GM23338 (cell line): ENCODE data around the gene DRD4.

Experiments
- CREB1 ChIP-seq: fragments of 250-450 bp; sonication (Bioruptor Pico); IDR thresholded peaks from 2 replicates; pipeline ENCODE4 v1.5.0; 2020; ENCODE audit warnings: low read depth, mild to moderate bottlenecking, moderate library complexity
- EZH2 ChIP-seq: fragments of 200-600 bp; sonication (generic); IDR thresholded peaks from one replicate; pipeline ENCODE4 v1.8.0; 2017; ENCODE audit warnings: antibody characterized with exemption, mild to moderate bottlenecking, low read depth; ENCODE audit not compliant: unreplicated experiment
- EZH2phosphoT487 ChIP-seq: fragments of 200-600 bp; sonication (generic); IDR thresholded peaks from one replicate; pipeline ENCODE4 v1.8.1; 2018; ENCODE audit warnings: antibody characterized with exemption; ENCODE audit not compliant: unreplicated experiment
- JUNB ChIP-seq: IDR thresholded peaks from one replicate; pipeline ENCODE4 v1.6.1; 2016; ENCODE audit warnings: antibody characterized with exemption; ENCODE audit not compliant: unreplicated experiment
- POLR2AphosphoS5 ChIP-seq: IDR thresholded peaks from 2 replicates; pipeline ENCODE4 v1.6.1; 2016; ENCODE audit warnings: antibody characterized with exemption, low read depth
- STAT1 ChIP-seq: IDR thresholded peaks from one replicate; pipeline ENCODE4 v1.6.1; 2016; ENCODE audit warnings: antibody characterized with exemption; ENCODE audit not compliant: unreplicated experiment
- ZNF114 ChIP-seq: fragments of 250-450 bp; sonication (Bioruptor Pico); IDR thresholded peaks from 2 replicates; pipeline ENCODE4 v1.5.0; 2020; ENCODE audit warnings: mild to moderate bottlenecking, moderate library complexity
- ZNF331 ChIP-seq: fragments of 250-450 bp; sonication (Bioruptor Pico); IDR thresholded peaks from 2 replicates; pipeline ENCODE4 v1.5.0; 2020; ENCODE audit warnings: low read depth, mild to moderate bottlenecking, moderate library complexity
- TF ChIP-seq, protein P1 (sequence below): IDR thresholded peaks from one replicate; pipeline ENCODE4 v1.6.1; 2018; ENCODE audit warnings: antibody characterized with exemption; ENCODE audit not compliant: unreplicated experiment
- TF ChIP-seq, protein P2 (sequence below), 2 experiments: fragments of 200-600 bp in 1 of 2; sonication (generic) in 1 of 2; conservative IDR thresholded peaks; 2 replicates each; pipeline versions ENCODE4 v1.5.1 to v1.6.1; 2016 to 2017; ENCODE audit warnings: antibody characterized with exemption in 2 of 2, low read depth in 2 of 2, mild to moderate bottlenecking in 2 of 2, moderate library complexity in 1 of 2
- TF ChIP-seq, protein P3 (sequence below): fragments of 250-450 bp; sonication (Bioruptor Pico); IDR thresholded peaks from 2 replicates; pipeline ENCODE4 v1.5.0; 2020; ENCODE audit warnings: mild to moderate bottlenecking, moderate library complexity

DNA sequence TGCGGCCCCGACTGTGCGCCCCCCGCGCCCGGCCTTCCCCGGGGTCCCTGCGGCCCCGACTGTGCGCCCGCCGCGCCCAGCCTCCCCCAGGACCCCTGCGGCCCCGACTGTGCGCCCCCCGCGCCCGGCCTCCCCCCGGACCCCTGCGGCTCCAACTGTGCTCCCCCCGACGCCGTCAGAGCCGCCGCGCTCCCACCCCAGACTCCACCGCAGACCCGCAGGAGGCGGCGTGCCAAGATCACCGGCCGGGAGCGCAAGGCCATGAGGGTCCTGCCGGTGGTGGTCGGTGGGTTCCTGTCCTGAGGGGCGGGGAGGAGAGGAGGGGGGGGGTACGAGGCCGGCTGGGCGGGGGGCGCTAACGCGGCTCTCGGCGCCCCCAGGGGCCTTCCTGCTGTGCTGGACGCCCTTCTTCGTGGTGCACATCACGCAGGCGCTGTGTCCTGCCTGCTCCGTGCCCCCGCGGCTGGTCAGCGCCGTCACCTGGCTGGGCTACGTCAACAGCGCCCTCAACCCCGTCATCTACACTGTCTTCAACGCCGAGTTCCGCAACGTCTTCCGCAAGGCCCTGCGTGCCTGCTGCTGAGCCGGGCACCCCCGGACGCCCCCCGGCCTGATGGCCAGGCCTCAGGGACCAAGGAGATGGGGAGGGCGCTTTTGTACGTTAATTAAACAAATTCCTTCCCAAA lies 3.1 kb downstream of the DRD4 start:
- TF ChIP-seq, protein P1, sequence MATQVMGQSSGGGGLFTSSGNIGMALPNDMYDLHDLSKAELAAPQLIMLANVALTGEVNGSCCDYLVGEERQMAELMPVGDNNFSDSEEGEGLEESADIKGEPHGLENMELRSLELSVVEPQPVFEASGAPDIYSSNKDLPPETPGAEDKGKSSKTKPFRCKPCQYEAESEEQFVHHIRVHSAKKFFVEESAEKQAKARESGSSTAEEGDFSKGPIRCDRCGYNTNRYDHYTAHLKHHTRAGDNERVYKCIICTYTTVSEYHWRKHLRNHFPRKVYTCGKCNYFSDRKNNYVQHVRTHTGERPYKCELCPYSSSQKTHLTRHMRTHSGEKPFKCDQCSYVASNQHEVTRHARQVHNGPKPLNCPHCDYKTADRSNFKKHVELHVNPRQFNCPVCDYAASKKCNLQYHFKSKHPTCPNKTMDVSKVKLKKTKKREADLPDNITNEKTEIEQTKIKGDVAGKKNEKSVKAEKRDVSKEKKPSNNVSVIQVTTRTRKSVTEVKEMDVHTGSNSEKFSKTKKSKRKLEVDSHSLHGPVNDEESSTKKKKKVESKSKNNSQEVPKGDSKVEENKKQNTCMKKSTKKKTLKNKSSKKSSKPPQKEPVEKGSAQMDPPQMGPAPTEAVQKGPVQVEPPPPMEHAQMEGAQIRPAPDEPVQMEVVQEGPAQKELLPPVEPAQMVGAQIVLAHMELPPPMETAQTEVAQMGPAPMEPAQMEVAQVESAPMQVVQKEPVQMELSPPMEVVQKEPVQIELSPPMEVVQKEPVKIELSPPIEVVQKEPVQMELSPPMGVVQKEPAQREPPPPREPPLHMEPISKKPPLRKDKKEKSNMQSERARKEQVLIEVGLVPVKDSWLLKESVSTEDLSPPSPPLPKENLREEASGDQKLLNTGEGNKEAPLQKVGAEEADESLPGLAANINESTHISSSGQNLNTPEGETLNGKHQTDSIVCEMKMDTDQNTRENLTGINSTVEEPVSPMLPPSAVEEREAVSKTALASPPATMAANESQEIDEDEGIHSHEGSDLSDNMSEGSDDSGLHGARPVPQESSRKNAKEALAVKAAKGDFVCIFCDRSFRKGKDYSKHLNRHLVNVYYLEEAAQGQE = no peak
- no peak for TF ChIP-seq POLR2AphosphoS5
- TF ChIP-seq, protein P2, sequence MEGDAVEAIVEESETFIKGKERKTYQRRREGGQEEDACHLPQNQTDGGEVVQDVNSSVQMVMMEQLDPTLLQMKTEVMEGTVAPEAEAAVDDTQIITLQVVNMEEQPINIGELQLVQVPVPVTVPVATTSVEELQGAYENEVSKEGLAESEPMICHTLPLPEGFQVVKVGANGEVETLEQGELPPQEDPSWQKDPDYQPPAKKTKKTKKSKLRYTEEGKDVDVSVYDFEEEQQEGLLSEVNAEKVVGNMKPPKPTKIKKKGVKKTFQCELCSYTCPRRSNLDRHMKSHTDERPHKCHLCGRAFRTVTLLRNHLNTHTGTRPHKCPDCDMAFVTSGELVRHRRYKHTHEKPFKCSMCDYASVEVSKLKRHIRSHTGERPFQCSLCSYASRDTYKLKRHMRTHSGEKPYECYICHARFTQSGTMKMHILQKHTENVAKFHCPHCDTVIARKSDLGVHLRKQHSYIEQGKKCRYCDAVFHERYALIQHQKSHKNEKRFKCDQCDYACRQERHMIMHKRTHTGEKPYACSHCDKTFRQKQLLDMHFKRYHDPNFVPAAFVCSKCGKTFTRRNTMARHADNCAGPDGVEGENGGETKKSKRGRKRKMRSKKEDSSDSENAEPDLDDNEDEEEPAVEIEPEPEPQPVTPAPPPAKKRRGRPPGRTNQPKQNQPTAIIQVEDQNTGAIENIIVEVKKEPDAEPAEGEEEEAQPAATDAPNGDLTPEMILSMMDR (conservative IDR thresholded peaks at IDR 0.05; ENCODE audit: low read depth in 2 of 2) = peak in 1 of 2 experiments; percentile 24; a peak in 1 of 4 replicates
- no peak for TF ChIP-seq EZH2phosphoT487
- peak; percentile 63 for TF ChIP-seq CREB1 (CRISPR knock-in tag)
- TF ChIP-seq ZNF114 (CRISPR knock-in tag) = no peak
- no peak for TF ChIP-seq EZH2
- TF ChIP-seq ZNF331 (CRISPR knock-in tag) = no peak
- TF ChIP-seq JUNB = no peak
- TF ChIP-seq STAT1 = no peak
- TF ChIP-seq, protein P3, sequence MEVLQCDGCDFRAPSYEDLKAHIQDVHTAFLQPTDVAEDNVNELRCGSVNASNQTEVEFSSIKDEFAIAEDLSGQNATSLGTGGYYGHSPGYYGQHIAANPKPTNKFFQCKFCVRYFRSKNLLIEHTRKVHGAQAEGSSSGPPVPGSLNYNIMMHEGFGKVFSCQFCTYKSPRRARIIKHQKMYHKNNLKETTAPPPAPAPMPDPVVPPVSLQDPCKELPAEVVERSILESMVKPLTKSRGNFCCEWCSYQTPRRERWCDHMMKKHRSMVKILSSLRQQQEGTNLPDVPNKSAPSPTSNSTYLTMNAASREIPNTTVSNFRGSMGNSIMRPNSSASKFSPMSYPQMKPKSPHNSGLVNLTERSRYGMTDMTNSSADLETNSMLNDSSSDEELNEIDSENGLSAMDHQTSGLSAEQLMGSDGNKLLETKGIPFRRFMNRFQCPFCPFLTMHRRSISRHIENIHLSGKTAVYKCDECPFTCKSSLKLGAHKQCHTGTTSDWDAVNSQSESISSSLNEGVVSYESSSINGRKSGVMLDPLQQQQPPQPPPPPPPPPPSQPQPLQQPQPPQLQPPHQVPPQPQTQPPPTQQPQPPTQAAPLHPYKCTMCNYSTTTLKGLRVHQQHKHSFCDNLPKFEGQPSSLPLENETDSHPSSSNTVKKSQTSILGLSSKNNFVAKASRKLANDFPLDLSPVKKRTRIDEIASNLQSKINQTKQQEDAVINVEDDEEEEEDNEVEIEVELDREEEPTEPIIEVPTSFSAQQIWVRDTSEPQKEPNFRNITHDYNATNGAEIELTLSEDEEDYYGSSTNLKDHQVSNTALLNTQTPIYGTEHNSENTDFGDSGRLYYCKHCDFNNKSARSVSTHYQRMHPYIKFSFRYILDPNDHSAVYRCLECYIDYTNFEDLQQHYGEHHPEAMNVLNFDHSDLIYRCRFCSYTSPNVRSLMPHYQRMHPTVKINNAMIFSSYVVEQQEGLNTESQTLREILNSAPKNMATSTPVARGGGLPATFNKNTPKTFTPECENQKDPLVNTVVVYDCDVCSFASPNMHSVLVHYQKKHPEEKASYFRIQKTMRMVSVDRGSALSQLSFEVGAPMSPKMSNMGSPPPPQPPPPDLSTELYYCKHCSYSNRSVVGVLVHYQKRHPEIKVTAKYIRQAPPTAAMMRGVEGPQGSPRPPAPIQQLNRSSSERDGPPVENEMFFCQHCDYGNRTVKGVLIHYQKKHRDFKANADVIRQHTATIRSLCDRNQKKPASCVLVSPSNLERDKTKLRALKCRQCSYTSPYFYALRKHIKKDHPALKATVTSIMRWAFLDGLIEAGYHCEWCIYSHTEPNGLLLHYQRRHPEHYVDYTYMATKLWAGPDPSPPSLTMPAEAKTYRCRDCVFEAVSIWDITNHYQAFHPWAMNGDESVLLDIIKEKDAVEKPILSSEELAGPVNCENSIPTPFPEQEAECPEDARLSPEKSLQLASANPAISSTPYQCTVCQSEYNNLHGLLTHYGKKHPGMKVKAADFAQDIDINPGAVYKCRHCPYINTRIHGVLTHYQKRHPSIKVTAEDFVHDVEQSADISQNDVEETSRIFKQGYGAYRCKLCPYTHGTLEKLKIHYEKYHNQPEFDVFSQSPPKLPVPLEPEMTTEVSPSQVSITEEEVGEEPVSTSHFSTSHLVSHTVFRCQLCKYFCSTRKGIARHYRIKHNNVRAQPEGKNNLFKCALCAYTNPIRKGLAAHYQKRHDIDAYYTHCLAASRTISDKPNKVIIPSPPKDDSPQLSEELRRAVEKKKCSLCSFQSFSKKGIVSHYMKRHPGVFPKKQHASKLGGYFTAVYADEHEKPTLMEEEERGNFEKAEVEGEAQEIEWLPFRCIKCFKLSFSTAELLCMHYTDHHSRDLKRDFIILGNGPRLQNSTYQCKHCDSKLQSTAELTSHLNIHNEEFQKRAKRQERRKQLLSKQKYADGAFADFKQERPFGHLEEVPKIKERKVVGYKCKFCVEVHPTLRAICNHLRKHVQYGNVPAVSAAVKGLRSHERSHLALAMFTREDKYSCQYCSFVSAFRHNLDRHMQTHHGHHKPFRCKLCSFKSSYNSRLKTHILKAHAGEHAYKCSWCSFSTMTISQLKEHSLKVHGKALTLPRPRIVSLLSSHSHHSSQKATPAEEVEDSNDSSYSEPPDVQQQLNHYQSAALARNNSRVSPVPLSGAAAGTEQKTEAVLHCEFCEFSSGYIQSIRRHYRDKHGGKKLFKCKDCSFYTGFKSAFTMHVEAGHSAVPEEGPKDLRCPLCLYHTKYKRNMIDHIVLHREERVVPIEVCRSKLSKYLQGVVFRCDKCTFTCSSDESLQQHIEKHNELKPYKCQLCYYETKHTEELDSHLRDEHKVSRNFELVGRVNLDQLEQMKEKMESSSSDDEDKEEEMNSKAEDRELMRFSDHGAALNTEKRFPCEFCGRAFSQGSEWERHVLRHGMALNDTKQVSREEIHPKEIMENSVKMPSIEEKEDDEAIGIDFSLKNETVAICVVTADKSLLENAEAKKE (CRISPR knock-in tag) = no peak
